SK-N-MC (cell line): Measurements from ENCODE around the gene ACOXL.

Source experiments
- DNase-seq: peaks from one replicate; pipeline ENCODE4 v3.0.0-alpha.2; 2011; ENCODE audit warnings: low read depth, low spot score
- H3K27ac ChIP-seq: fragments of 200-600 bp; sonication (generic); 2 replicates; pipeline ENCODE4 v1.5.1; 2016; ENCODE audit warnings: mixed run types
- H3K36me3 ChIP-seq: fragments of 200-600 bp; sonication (generic); 2 replicates; pipeline ENCODE4 v1.6.1; 2017; ENCODE audit warnings: antibody characterized with exemption, low read length, mixed read lengths; ENCODE audit not compliant: insufficient read depth
- H3K4me3 ChIP-seq: fragments of 200-600 bp; sonication (generic); 2 replicates; pipeline ENCODE4 v1.5.1; 2016
- H3K9ac ChIP-seq: fragments of 200-600 bp; sonication (generic); 2 replicates; pipeline ENCODE4 v1.8.0; 2017; ENCODE audit warnings: mixed run types, mixed read lengths; ENCODE audit not compliant: insufficient read length
- H3K9me3 ChIP-seq: fragments of 200-600 bp; sonication (generic); 2 replicates; pipeline ENCODE4 v1.6.1; 2017; ENCODE audit warnings: low read depth, mild to moderate bottlenecking, antibody characterized with exemption, low read length, moderate library complexity, mixed read lengths
- EZH2 ChIP-seq: fragments of 200-600 bp; sonication (generic); IDR thresholded peaks from one replicate; pipeline ENCODE4 v1.6.1; 2017; ENCODE audit warnings: antibody characterized with exemption
- FOXP2 ChIP-seq: optimal IDR thresholded peaks from 2 replicates; pipeline ENCODE3; 2011; ENCODE audit warnings: mild to moderate bottlenecking, moderate library complexity; ENCODE audit not compliant: insufficient read depth; ENCODE audit errors: extremely low read length, control extremely low read depth
- POLR2AphosphoS5 ChIP-seq: IDR thresholded peaks from 2 replicates; pipeline ENCODE4 v1.6.1; 2012; ENCODE audit warnings: mild to moderate bottlenecking, low read depth, low read length, borderline replicate concordance

The ACOXL gene

DNA sequence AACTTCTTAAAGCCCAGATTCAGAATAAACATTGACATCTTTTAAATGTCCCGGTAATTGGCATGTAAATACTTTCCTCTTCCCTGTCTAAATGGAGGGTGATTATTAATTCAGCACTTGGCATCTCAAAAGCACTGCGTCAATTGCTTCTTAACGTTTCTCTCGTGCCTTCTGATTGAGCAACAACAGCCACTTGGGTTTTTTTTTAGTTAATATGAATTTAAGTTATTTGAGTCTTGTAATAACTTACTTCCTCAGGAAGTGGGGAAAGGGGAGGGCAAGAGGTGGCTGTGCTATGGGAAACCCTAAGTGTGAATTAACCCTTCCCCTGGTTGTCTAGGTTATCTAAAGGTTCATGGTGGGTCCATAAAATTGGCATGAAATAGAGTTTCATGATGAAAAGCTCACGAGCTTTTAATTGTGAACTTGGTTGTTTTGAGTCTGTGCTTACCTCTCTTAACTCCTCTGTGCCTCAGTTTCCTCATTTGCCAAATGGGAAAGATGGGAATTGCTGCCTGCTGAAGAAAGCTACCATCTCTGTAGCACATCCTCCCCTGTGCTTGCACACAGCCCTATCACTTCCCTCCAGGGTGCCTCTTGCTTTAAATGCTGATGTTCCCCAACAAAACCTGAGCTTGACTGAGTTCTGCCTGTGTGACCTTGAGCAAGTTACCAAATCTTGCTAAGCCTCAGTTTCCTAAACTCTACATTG lies 262.0 kb downstream of the ACOXL start:
- Histone ChIP-seq H3K27ac (no peak overlapping the region), H3K4me3 (no peak overlapping the region), H3K36me3 (no peaks in the 10 kb centered on the region), H3K9me3 (no peaks in the 10 kb centered on the region), H3K9ac (no peak overlapping the region)
- TF ChIP-seq POLR2AphosphoS5 (no peak), FOXP2 (no peak), EZH2 (no peak)
- peak; percentile 8 for DNase-seq

DNA sequence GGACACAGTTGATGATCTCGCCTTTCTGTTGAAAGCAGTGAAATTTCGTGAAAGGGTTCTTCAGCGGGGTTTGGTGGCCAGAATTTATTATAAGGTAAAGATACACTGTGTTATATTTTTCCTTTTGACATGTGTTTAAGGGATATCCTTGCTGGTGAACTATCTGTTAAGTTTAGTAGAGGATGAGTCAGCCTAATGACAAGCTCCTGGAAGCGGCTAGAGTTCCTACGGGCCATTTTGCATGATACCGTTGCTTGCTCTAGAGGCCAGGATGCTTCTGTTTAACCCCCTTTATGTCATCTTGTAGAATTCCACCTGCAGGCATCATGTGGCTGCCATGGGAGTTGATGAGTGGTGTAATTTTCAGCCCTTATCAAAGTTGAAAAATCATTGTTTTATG lies 263.5 kb downstream of the ACOXL start:
- no peak overlapping the region for H3K9ac ChIP-seq
- DNase-seq = no peak
- no peak overlapping the region for H3K4me3 ChIP-seq
- H3K27ac ChIP-seq = no peak overlapping the region
- TF ChIP-seq POLR2AphosphoS5 = no peak
- TF ChIP-seq EZH2 = no peak
- TF ChIP-seq FOXP2 = no peak
- no peaks in the 10 kb centered on the region for H3K36me3 ChIP-seq
- no peaks in the 10 kb centered on the region for H3K9me3 ChIP-seq

DNA sequence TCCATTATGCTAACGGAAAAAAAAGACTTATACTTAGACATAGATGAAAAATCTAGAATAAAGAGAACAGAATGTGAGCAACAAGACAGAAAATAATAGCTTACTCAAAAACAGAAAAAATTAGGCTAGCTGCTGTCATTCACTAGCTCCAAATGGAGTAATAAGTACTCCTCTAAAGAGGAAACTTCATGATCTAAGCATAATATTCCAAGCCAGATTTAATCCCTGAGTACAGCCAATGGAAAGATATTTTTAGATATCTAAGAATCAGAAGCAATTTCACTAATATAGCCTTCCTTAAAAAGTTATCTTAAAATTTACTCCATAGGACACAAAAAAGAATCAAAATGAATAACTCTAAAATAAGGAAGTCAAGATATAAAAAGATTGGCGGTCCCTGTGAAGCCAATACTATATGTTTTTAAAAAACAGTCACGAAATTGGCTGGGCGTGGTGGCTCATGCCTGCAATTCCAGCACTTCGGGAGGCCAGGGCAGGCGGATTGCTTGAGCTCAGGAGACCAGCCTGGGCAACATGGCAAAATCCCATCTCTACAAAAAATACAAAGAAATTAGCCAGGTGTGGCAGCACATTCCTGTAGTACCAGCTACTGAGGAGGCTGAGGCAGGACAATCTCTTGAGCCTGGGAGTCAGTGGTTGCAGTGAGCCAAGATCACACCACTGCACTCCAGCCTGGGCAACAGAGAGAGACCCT lies 265.1 kb downstream of the ACOXL start:
- TF ChIP-seq FOXP2 (no peak), EZH2 (no peak), POLR2AphosphoS5 (no peak)
- Histone ChIP-seq H3K4me3 (no peak overlapping the region), H3K27ac (no peak overlapping the region), H3K36me3 (no peaks in the 10 kb centered on the region), H3K9ac (no peak overlapping the region), H3K9me3 (no peaks in the 10 kb centered on the region)
- DNase-seq = no peak

DNA sequence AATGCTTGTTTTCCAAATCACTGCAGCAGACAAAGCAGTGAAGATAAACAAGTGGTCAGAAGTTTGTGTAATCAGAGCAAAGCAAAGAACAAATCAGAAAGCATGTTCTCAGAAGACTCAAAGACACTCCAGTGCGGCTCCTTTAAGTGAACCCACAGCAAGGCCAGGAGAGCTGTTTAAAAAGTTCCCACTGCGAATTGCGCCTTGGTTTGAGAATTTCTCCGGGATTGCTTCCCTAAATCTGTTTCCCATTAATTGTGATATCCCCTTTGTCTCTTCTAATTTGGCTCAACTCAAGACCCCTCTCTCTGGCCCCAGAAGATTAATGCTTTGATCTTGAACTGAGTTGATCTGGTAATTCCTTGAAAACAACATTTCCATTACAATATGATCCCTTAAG lies 265.9 kb downstream of the ACOXL start:
- Histone ChIP-seq H3K27ac (no peak overlapping the region), H3K36me3 (no peaks in the 10 kb centered on the region), H3K9ac (no peak overlapping the region), H3K9me3 (no peaks in the 10 kb centered on the region), H3K4me3 (no peak overlapping the region)
- TF ChIP-seq EZH2 (no peak), POLR2AphosphoS5 (no peak), FOXP2 (no peak)
- no peak for DNase-seq

DNA sequence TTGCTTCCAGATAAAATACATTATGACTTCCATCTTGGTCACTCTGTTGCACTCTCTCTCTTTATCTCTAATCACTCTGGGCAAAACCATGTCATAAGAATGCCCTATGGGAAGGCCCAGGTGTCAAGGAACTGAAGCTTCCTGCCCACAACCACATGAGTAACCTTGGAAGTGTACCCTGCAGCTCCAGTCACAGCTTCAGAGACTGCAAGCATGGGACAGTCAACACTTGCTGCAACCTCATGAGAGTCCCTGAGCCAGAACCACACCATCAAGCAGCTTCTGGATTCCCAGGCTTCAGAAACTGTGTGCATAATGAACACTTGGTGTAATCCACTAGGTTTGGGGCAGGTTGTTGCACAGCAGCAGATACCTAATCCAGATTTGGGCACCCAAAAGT lies 267.3 kb downstream of the ACOXL start:
- no peak for TF ChIP-seq FOXP2
- TF ChIP-seq EZH2 = no peak
- no peak for TF ChIP-seq POLR2AphosphoS5
- no peak for DNase-seq

DNA sequence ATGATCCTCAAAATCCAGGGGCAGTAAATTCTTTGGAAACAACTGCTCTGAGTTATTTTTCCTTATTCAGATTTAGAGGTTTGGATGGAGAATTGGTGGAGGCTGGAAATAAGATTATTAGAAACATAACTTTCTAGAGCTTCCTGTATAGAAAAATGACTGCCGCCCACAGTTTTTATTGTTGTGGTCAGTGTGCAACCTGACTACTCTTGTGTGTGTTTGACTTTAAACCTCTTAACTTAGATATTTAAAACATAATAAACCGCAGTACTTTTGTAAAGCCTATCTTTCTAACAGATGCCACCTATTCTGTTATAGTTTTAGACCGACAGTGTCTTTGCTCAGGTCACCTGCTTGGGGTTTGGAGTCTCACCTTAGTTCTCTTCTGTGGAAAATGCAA lies 272.9 kb downstream of the ACOXL start:
- no peak overlapping the region for H3K9ac ChIP-seq
- no peaks in the 10 kb centered on the region for H3K36me3 ChIP-seq
- no peaks in the 10 kb centered on the region for H3K9me3 ChIP-seq
- H3K4me3 ChIP-seq = no peak overlapping the region
- DNase-seq = no peak
- TF ChIP-seq FOXP2 (no peak), POLR2AphosphoS5 (no peak), EZH2 (no peak)
- no peak overlapping the region for H3K27ac ChIP-seq

More for the DNA sequence above, 267.3 kb downstream of the ACOXL start:
- Histone ChIP-seq H3K27ac (no peak overlapping the region), H3K36me3 (no peaks in the 10 kb centered on the region), H3K4me3 (no peak overlapping the region), H3K9ac (no peak overlapping the region), H3K9me3 (no peaks in the 10 kb centered on the region)

DNA sequence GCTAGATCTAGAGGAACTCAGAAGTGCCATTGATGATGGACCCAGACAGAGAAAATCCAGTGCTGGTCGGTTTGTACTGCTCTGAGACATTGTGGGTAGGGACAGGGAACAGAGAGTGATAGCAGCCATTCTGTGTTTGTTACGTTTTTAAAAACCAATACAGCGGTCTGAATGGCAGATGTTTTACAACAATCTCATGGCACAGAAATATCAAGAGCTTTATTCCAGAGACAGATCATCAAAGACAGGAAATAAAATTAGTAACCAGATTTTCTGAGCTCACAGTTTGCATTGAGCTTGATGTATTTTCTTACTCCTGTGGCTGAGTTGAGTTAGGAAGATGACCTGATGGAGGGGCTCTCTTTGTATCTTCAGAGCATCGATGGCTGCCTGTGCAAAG lies 273.4 kb downstream of the ACOXL start:
- no peak for DNase-seq
- no peak for TF ChIP-seq POLR2AphosphoS5
- no peak for TF ChIP-seq FOXP2
- TF ChIP-seq EZH2 = no peak
- Histone ChIP-seq H3K27ac (no peak overlapping the region), H3K9ac (no peak overlapping the region), H3K36me3 (no peaks in the 10 kb centered on the region), H3K4me3 (no peak overlapping the region), H3K9me3 (no peaks in the 10 kb centered on the region)

DNA sequence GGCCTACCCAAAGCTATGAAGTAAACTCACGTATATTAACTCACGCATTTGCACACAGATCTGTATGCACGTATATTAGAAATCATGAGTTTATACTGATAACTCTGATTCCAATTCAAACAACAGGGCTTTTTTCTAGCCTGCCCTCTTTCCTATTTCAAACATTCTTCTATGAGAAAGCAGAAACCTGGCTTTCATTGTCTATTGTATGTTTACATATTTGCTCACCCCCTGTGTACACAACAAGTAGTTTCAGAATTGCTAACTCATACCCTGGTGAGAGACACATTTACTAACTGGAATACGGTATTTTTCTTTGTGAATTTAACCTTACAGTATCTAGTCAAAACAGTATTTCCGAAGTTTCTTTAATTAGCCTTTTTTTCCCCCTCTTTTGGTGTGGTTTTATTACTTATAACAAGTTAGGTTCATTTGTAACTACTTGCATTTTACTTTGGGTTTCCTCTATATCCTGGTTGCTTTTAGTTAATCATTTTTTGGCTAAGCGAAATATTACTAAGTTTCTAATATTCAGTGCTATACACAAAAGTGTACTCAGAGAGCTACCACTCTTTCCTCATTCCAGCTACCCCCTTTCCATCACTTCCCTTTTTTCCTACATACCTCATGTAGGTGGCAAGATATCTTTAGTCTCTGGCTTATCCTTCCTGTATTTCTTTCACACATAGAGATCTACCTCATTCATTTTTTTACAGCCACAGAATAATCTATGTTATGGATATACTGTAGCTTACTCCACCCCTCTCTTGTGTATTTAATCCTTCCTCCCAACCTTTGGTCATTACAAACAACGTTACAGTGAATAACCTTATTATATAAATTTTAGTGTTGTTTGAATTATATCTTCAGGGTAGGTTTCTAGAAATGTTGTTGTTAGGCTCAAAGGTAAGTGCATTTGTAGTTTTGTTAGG lies 275.6 kb downstream of the ACOXL start:
- Histone ChIP-seq H3K27ac (no peak overlapping the region), H3K9ac (no peak overlapping the region)

More for the DNA sequence above, 275.6 kb downstream of the ACOXL start:
- no peaks in the 10 kb centered on the region for H3K36me3 ChIP-seq
- TF ChIP-seq FOXP2 (no peak), EZH2 (no peak), POLR2AphosphoS5 (no peak)
- H3K4me3 ChIP-seq = no peak overlapping the region
- H3K9me3 ChIP-seq = no peaks in the 10 kb centered on the region
- DNase-seq = no peak
